Mammary epithelial cell (primary cell): Measurements from ENCODE around the gene PIN1.

Source experiments
- EZH2 ChIP-seq: IDR thresholded peaks from 2 replicates; pipeline ENCODE4 v1.6.1; 2012; ENCODE audit warnings: low read length, inconsistent platforms, borderline replicate concordance
- TF ChIP-seq, protein P1 (sequence below), 2 donors: IDR thresholded peaks in 1 of 2; conservative IDR thresholded peaks in 1 of 2; 2 replicates each; pipeline ENCODE4 v1.5.1; 2011 to 2012; ENCODE audit warnings: inconsistent platforms in 2 of 2, low read length in 2 of 2, mild to moderate bottlenecking in 2 of 2, control low read depth in 1 of 2, low read depth in 1 of 2; ENCODE audit not compliant: insufficient read depth in 1 of 2; ENCODE audit errors: extremely low read depth in 1 of 2

- TF ChIP-seq, protein P1, sequence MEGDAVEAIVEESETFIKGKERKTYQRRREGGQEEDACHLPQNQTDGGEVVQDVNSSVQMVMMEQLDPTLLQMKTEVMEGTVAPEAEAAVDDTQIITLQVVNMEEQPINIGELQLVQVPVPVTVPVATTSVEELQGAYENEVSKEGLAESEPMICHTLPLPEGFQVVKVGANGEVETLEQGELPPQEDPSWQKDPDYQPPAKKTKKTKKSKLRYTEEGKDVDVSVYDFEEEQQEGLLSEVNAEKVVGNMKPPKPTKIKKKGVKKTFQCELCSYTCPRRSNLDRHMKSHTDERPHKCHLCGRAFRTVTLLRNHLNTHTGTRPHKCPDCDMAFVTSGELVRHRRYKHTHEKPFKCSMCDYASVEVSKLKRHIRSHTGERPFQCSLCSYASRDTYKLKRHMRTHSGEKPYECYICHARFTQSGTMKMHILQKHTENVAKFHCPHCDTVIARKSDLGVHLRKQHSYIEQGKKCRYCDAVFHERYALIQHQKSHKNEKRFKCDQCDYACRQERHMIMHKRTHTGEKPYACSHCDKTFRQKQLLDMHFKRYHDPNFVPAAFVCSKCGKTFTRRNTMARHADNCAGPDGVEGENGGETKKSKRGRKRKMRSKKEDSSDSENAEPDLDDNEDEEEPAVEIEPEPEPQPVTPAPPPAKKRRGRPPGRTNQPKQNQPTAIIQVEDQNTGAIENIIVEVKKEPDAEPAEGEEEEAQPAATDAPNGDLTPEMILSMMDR (conservative IDR thresholded peaks at IDR 0.05 in 1 of 2, IDR thresholded peaks at IDR 0.05 in 1 of 2; ENCODE audit: extremely low read depth in 1 of 2, insufficient read depth in 1 of 2, low read depth in 1 of 2, low read length in 2 of 2): peak in 1 of 2 donors; percentile 9
- no peak for TF ChIP-seq EZH2
Measured at GRCh38 chr19:9836021-9836420, 903 bp downstream of the PIN1 start.
